Prostate gland (tissue), 2 donors: Measurements from ENCODE around the gene TMC1.

ENCODE experiments used
- CTCF ChIP-seq, 4 experiments: fragments of 200-600 bp in 2 of 4; fragments of 450-650 bp in 2 of 4; sonication (generic) in 2 of 4; IDR thresholded peaks; 1 replicate in 3 of 4; 2 replicates in 1 of 4; pipeline ENCODE4 v1.5.1; 2016 to 2019; ENCODE audit warnings: antibody characterized with exemption in 4 of 4, mild to moderate bottlenecking in 2 of 4, moderate library complexity in 2 of 4
- POLR2AphosphoS5 ChIP-seq: sonication (generic); formaldehyde crosslinking; IDR thresholded peaks from one replicate; pipeline ENCODE4 v1.6.1; 2017; ENCODE audit warnings: antibody characterized with exemption

GRCh38 chr9:72563806-72564205 is 42.4 kb downstream of the TMC1 start:
- no peak for TF ChIP-seq CTCF (IDR thresholded peaks at IDR 0.05)
- TF ChIP-seq POLR2AphosphoS5 = no peak
